Liver (tissue), 9 donors: ENCODE measurements around the gene ZNF746. TPM values are rescaled to one million over a fixed set of nuclear protein-coding genes. Genes with fewer than 3 reads are reported as not detected.

Source experiments
- DNase-seq: peaks from one replicate; pipeline ENCODE4 v3.0.0-alpha.2; 2017; ENCODE audit warnings: low spot score
- H3K27ac ChIP-seq, 2 donors: one replicate each; pipeline ENCODE4 v1.7.0; 2013; ENCODE audit warnings: inconsistent platforms in 2 of 2, low read length in 2 of 2, control low read depth in 1 of 2, low read depth in 1 of 2, mild to moderate bottlenecking in 1 of 2
- H3K27me3 ChIP-seq, 4 donors: one replicate each; pipeline versions ENCODE4 v1.6.1 to v1.7.0; 2013; ENCODE audit warnings: low read length in 3 of 4, inconsistent platforms in 1 of 4, mild to moderate bottlenecking in 1 of 4, moderate library complexity in 1 of 4; ENCODE audit not compliant: control insufficient read depth in 4 of 4, insufficient read depth in 4 of 4
- H3K36me3 ChIP-seq, 4 donors: one replicate each; pipeline versions ENCODE4 v1.6.1 to v1.7.0; 2013; ENCODE audit warnings: low read length in 3 of 4, mild to moderate bottlenecking in 3 of 4, low read depth in 1 of 4, moderate library complexity in 1 of 4; ENCODE audit not compliant: control insufficient read depth in 4 of 4, insufficient read depth in 3 of 4
- H3K4me1 ChIP-seq, 4 donors: one replicate each; pipeline versions ENCODE4 v1.6.1 to v1.7.0; 2013; ENCODE audit warnings: low read length in 3 of 4, mild to moderate bottlenecking in 3 of 4, moderate library complexity in 1 of 4; ENCODE audit not compliant: control insufficient read depth in 4 of 4, insufficient read depth in 4 of 4
- H3K4me3 ChIP-seq, 3 donors: one replicate each; pipeline versions ENCODE4 v1.6.1 to v1.7.0; 2013; ENCODE audit warnings: low read length in 3 of 3, control low read depth in 1 of 3, low read depth in 1 of 3, mild to moderate bottlenecking in 1 of 3
- H3K9ac ChIP-seq, 2 donors: one replicate each; pipeline ENCODE4 v1.7.0; 2013; ENCODE audit warnings: low read length in 2 of 2, mild to moderate bottlenecking in 2 of 2, moderate library complexity in 2 of 2, control low read depth in 1 of 2, low read depth in 1 of 2
- H3K9me3 ChIP-seq, 4 donors: one replicate each; pipeline versions ENCODE4 v1.6.1 to v1.7.0; 2013; ENCODE audit warnings: low read length in 3 of 4; ENCODE audit not compliant: control insufficient read depth in 4 of 4
- ATF3 ChIP-seq: IDR thresholded peaks from 2 replicates; pipeline ENCODE4 v1.6.1; 2016; ENCODE audit warnings: antibody characterized with exemption
- CTCF ChIP-seq: fragments of 150-350 bp; IDR thresholded peaks from 2 replicates; pipeline ENCODE4 v1.5.1; 2017; ENCODE audit warnings: improper control_type of control experiment, low read depth, low read length; ENCODE audit not compliant: missing input control
- EGR1 ChIP-seq, 2 donors: IDR thresholded peaks; 2 replicates each; pipeline ENCODE4 v1.6.1; 2016 to 2018; ENCODE audit warnings: antibody characterized with exemption in 2 of 2, low read depth in 2 of 2
- FOXA1 ChIP-seq: IDR thresholded peaks from 2 replicates; pipeline ENCODE4 v1.6.1; 2016; ENCODE audit warnings: antibody characterized with exemption
- FOXA2 ChIP-seq: IDR thresholded peaks from 2 replicates; pipeline ENCODE4 v1.6.1; 2016; ENCODE audit warnings: antibody characterized with exemption
- HNF4G ChIP-seq: IDR thresholded peaks from 2 replicates; pipeline ENCODE4 v1.6.1; 2016; ENCODE audit warnings: antibody characterized with exemption
- JUND ChIP-seq, 2 donors: IDR thresholded peaks; 2 replicates each; pipeline ENCODE4 v1.6.1; 2016; ENCODE audit warnings: antibody characterized with exemption in 2 of 2
- MAX ChIP-seq: IDR thresholded peaks from 2 replicates; pipeline ENCODE4 v1.6.1; 2016; ENCODE audit warnings: antibody characterized with exemption
- NR2F2 ChIP-seq: IDR thresholded peaks from 2 replicates; pipeline ENCODE4 v1.6.1; 2016; ENCODE audit warnings: antibody characterized with exemption
- RAD21 ChIP-seq, 2 donors: IDR thresholded peaks; 2 replicates each; pipeline ENCODE4 v1.6.1; 2016; ENCODE audit warnings: antibody characterized with exemption in 2 of 2, mild to moderate bottlenecking in 2 of 2
- REST ChIP-seq: IDR thresholded peaks from 2 replicates; pipeline ENCODE4 v1.6.1; 2016; ENCODE audit warnings: antibody characterized with exemption, mild to moderate bottlenecking
- RXRA ChIP-seq, 2 donors: IDR thresholded peaks; 2 replicates each; pipeline ENCODE4 v1.6.1; 2017 to 2018; ENCODE audit warnings: antibody characterized with exemption in 2 of 2, mild to moderate bottlenecking in 1 of 2
- TAF1 ChIP-seq: conservative IDR thresholded peaks from 2 replicates; pipeline ENCODE4 v1.6.1; 2016; ENCODE audit warnings: antibody characterized with exemption, mild to moderate bottlenecking
- YY1 ChIP-seq: IDR thresholded peaks from 2 replicates; pipeline ENCODE4 v1.6.1; 2016; ENCODE audit warnings: antibody characterized with exemption, mild to moderate bottlenecking
- ZBTB33 ChIP-seq: IDR thresholded peaks from 2 replicates; pipeline ENCODE4 v1.6.1; 2016; ENCODE audit warnings: antibody characterized with exemption
- WGBS: extraction: QIAGEN DNeasy Blood & Tissue Kit; methylation state at CpG from one replicate; pipeline ENCODE4 v1.1.7; 2013; 5-methylcytosine and 5-hydroxymethylcytosine counted together
- polyA plus RNA-seq, 2 donors: library from polyadenylated mRNA; stranded (reverse) in 1 of 2; unstranded in 1 of 2; fragments of 200-250 nt in 1 of 2; fragments of >200 nt in 1 of 2; fragmentation: Nextera tagmentation in 1 of 2; extraction: Ambion mirVana in 1 of 2; gene quantifications; one replicate each; pipeline versions ENCODE4 v1.2.1 to v1.2.3, GENCODE V29; 2013 to 2015
- total RNA-seq, 2 donors: library from RNA; depleted of rRNA; stranded (reverse); fragments of >200 nt; gene quantifications; one replicate each; pipeline ENCODE4 v1.2.3, GENCODE V29; 2014
- donor health status: healthy.
- donor health status: healthy.
- donor health status: healthy.
- donor health status: healthy.
- donor health status: healthy.

Gene ZNF746
- total and polyA plus RNA-seq, 4 donors = 3.8 to 13.5 (median 9.2) TPM

GRCh38 chr7:149474309-149475120 lies 23.1 kb downstream of the ZNF746 start:
- Histone ChIP-seq H3K4me1 (no peaks in the 10 kb centered on the region), H3K27ac (no peak overlapping the region), H3K9ac (no peak overlapping the region), H3K36me3 (peaks cover 8 to 43% (median 25%) of the 10 kb centered on the region in 4 donors), H3K4me3 (no peak overlapping the region), H3K27me3 (no peaks in the 10 kb centered on the region), H3K9me3 (no peaks in the 10 kb centered on the region)
- WGBS = 96% methylated on average over 77 of the region's 77 CpGs
- TF ChIP-seq REST (no peak), RXRA (IDR thresholded peaks at IDR 0.05) (no peak), YY1 (no peak), HNF4G (no peak), TAF1 (no peak)
- DNase-seq = no peak

GRCh38 chr7:149473251-149473650 lies 24.4 kb downstream of the ZNF746 start:
- Histone ChIP-seq H3K4me3 (no peak overlapping the region), H3K9ac (no peak overlapping the region), H3K4me1 (no peaks in the 10 kb centered on the region), H3K27ac (no peak overlapping the region), H3K27me3 (no peaks in the 10 kb centered on the region), H3K36me3 (peaks cover 8 to 43% (median 25%) of the 10 kb centered on the region in 4 donors), H3K9me3 (no peaks in the 10 kb centered on the region)
- no peak for DNase-seq
- TF ChIP-seq YY1 = no peak
- no peak for TF ChIP-seq CTCF
- TF ChIP-seq FOXA1 = no peak
- no peak for TF ChIP-seq NR2F2
- no peak for TF ChIP-seq ATF3
- no peak for TF ChIP-seq JUND (IDR thresholded peaks at IDR 0.05)
- TF ChIP-seq MAX = no peak
- no peak for TF ChIP-seq EGR1 (IDR thresholded peaks at IDR 0.05; ENCODE audit: low read depth in 2 of 2)
- TF ChIP-seq RAD21 (IDR thresholded peaks at IDR 0.05) = no peak
- TF ChIP-seq FOXA2 = no peak
- no peak for TF ChIP-seq ZBTB33
- WGBS = 94% methylated on average over 6 of the region's 6 CpGs
